OCI-LY7 (cell line): ENCODE measurements around the gene KIF6. TPM values are rescaled to one million over a fixed set of nuclear protein-coding genes. Genes with fewer than 3 reads are reported as not detected.

ENCODE experiments used
- BruUV-seq: library from RNA; stranded (reverse); fragments of 400-500 nt; replicated peaks from 2 replicates; lab custom pipeline; 2021; lab: Mats Ljungman, UMichigan
- CTCF ChIA-PET: fragments of 300-600 bp; sonication (Branson Sonifier 250); formaldehyde crosslinking; loops from one replicate; lab custom pipeline; 2022; ENCODE audit warnings: antibody characterized with exemption; ENCODE audit not compliant: unreplicated experiment; lab: Charles Lee
- POLR2A ChIA-PET: fragments of 300-600 bp; sonication (Branson Sonifier 250); formaldehyde crosslinking; loops from one replicate; lab custom pipeline; 2022; ENCODE audit warnings: antibody characterized with exemption; lab: Charles Lee
- DNase-seq: peaks from one replicate; pipeline ENCODE4 v3.0.0-alpha.2; 2015; ENCODE audit warnings: low spot score
- H2AFZ ChIP-seq: fragments of 200-600 bp; sonication (generic), shearing (Covaris generic); 2 replicates; pipeline ENCODE4 v1.6.1; 2014; ENCODE audit warnings: mild to moderate bottlenecking, antibody characterized with exemption, low read length, moderate library complexity
- H3K27ac ChIP-seq: fragments of 200-600 bp; sonication (generic); 2 replicates; pipeline ENCODE4 v1.5.1; 2014; ENCODE audit warnings: mixed run types, low read depth, mild to moderate bottlenecking, moderate library complexity, low read length, inconsistent platforms; ENCODE audit not compliant: poor library complexity, severe bottlenecking
- H3K36me3 ChIP-seq: fragments of 200-600 bp; sonication (generic); 2 replicates; pipeline ENCODE4 v1.6.1; 2014; ENCODE audit warnings: mild to moderate bottlenecking, antibody characterized with exemption, low read length, moderate library complexity, mixed read lengths; ENCODE audit not compliant: insufficient read depth
- H3K4me1 ChIP-seq: fragments of 200-600 bp; sonication (generic); 2 replicates; pipeline ENCODE4 v1.5.1; 2014; ENCODE audit warnings: mild to moderate bottlenecking, low read length; ENCODE audit not compliant: insufficient read depth, poor library complexity, severe bottlenecking
- H3K4me2 ChIP-seq: fragments of 200-600 bp; sonication (generic); 2 replicates; pipeline ENCODE4 v1.6.1; 2014; ENCODE audit warnings: mild to moderate bottlenecking, low read length
- H3K4me3 ChIP-seq: fragments of 200-600 bp; sonication (generic); 2 replicates; pipeline ENCODE4 v1.5.1; 2014; ENCODE audit warnings: mild to moderate bottlenecking, low read depth, low read length; ENCODE audit not compliant: poor library complexity, severe bottlenecking
- H3K79me2 ChIP-seq: fragments of 200-600 bp; sonication (generic); 2 replicates; pipeline ENCODE4 v1.6.1; 2016; ENCODE audit warnings: low read depth, mild to moderate bottlenecking, low read length, moderate library complexity, mixed read lengths; ENCODE audit not compliant: insufficient read depth
- H3K9me2 ChIP-seq: fragments of 200-600 bp; sonication (generic); 2 replicates; pipeline ENCODE4 v1.6.1; 2016; ENCODE audit warnings: mild to moderate bottlenecking, low read length, mixed read lengths; ENCODE audit not compliant: insufficient read depth
- H3K9me3 ChIP-seq: fragments of 200-600 bp; sonication (generic); 2 replicates; pipeline ENCODE4 v1.6.1; 2014; ENCODE audit warnings: mild to moderate bottlenecking, mixed run types, low read length, mixed read lengths
- H4K20me1 ChIP-seq: fragments of 200-600 bp; sonication (generic); 2 replicates; pipeline ENCODE4 v1.6.1; 2014; ENCODE audit warnings: mild to moderate bottlenecking, antibody characterized with exemption, low read length, moderate library complexity, mixed read lengths; ENCODE audit not compliant: insufficient read depth
- CTCF ChIP-seq: fragments of 200-600 bp; sonication (generic); conservative IDR thresholded peaks from 2 replicates; pipeline ENCODE4 v1.5.1; 2014; ENCODE audit warnings: mild to moderate bottlenecking, antibody characterized with exemption, low read length, moderate library complexity, mixed read lengths
- EZH2phosphoT487 ChIP-seq: fragments of 200-600 bp; sonication (generic); IDR thresholded peaks from 2 replicates; pipeline ENCODE4 v1.6.1; 2018; ENCODE audit warnings: low read depth, borderline replicate concordance, mild to moderate bottlenecking, mixed run types, antibody characterized with exemption, low read length, moderate library complexity, mixed read lengths
- intact Hi-C: fragments of 100-400 bp; cut with micrococcal nuclease; formaldehyde crosslinking; loops from one replicate; pipeline ENCODE4 v1.10.0; 2022; ENCODE audit not compliant: unreplicated experiment
- total RNA-seq, 2 experiments: library from RNA; depleted of rRNA in 1 of 2; stranded (reverse); fragments of >200 nt in 1 of 2; shearing (Covaris generic) in 1 of 2; gene quantifications; 2 replicates each; pipeline ENCODE4 v1.2.3, GENCODE V29; 2014 to 2022

Gene KIF6
- total RNA-seq, 2 experiments from 2014 or later, result not detected

- no peaks in the 10 kb centered on the region for H3K36me3 ChIP-seq
- no peak for TF ChIP-seq EZH2phosphoT487
- TF ChIP-seq CTCF, result no peak
- ChIA-PET CTCF (no interaction called here), POLR2A (no interaction called here)
- DNase-seq, result no peak
- H3K4me1 ChIP-seq, result no peaks in the 10 kb centered on the region
- no peaks in the 10 kb centered on the region for H4K20me1 ChIP-seq
- H3K4me3 ChIP-seq, result no peak overlapping the region
- H3K9me2 ChIP-seq, result no peaks in the 10 kb centered on the region
- no peak overlapping the region for H2AFZ ChIP-seq
- H3K9me3 ChIP-seq, result no peaks in the 10 kb centered on the region
- BruUV-seq, result no TSS peak
- H3K27ac ChIP-seq, result no peak overlapping the region
- intact Hi-C loops, result no loop called here
- no peaks in the 10 kb centered on the region for H3K79me2 ChIP-seq
- H3K4me2 ChIP-seq, result no peak overlapping the region
Measured at GRCh38 chr6:39343396-39343870, 381.8 kb downstream of the KIF6 start.

GRCh38 chr6:39342692-39343395, 382.4 kb downstream of the KIF6 start:
- CTCF ChIA-PET, result no interaction called here
- intact Hi-C loops, result no loop called here
- no peaks in the 10 kb centered on the region for H3K79me2 ChIP-seq
- POLR2A ChIA-PET, result no interaction called here
- H4K20me1 ChIP-seq, result no peaks in the 10 kb centered on the region
- no peaks in the 10 kb centered on the region for H3K4me1 ChIP-seq
- no peak overlapping the region for H3K27ac ChIP-seq
- no peaks in the 10 kb centered on the region for H3K36me3 ChIP-seq
- H3K9me3 ChIP-seq, result no peaks in the 10 kb centered on the region
- no peak overlapping the region for H3K4me3 ChIP-seq
- no peak overlapping the region for H2AFZ ChIP-seq
- H3K4me2 ChIP-seq, result no peak overlapping the region
- no peaks in the 10 kb centered on the region for H3K9me2 ChIP-seq
- TF ChIP-seq EZH2phosphoT487, result no peak
- no peak for TF ChIP-seq CTCF
- DNase-seq, result no peak
- no TSS peak for BruUV-seq

GRCh38 chr6:39341937-39342336, 383.3 kb downstream of the KIF6 start:
- no peak overlapping the region for H3K4me3 ChIP-seq
- TF ChIP-seq EZH2phosphoT487 (no peak), CTCF (no peak)
- H3K27ac ChIP-seq, result no peak overlapping the region
- no peak for DNase-seq
- no peaks in the 10 kb centered on the region for H3K9me2 ChIP-seq
- H3K4me1 ChIP-seq, result no peaks in the 10 kb centered on the region
- no TSS peak for BruUV-seq
- H3K4me2 ChIP-seq, result no peak overlapping the region
- CTCF ChIA-PET, result no interaction called here
- H2AFZ ChIP-seq, result no peak overlapping the region
- H3K36me3 ChIP-seq, result no peaks in the 10 kb centered on the region
- H4K20me1 ChIP-seq, result no peaks in the 10 kb centered on the region
- POLR2A ChIA-PET, result interaction anchor here (0.8 kb wide), 1 partner anchor 13 kb away, joined by 3 read pairs; no protein-coding TSS in a partner anchor
- intact Hi-C loops, result no loop called here
- H3K9me3 ChIP-seq, result no peaks in the 10 kb centered on the region
- H3K79me2 ChIP-seq, result no peaks in the 10 kb centered on the region
